Common myeloid progenitor, CD34-positive (primary cell): ENCODE results near the gene GGT6.
"Not testable (repeated sequence)": the region's sequence is repeated elsewhere in the genome, so short reads cannot be mapped to it uniquely, and the experiment has no call there.

Experiments
- CTCF ChIA-PET: fragments of 350-600 bp; sonication (Branson Sonifier 250); formaldehyde crosslinking; loops from one replicate; lab custom pipeline; 2021; ENCODE audit warnings: antibody characterized with exemption; lab: Charles Lee
- POLR2A ChIA-PET: fragments of 350-600 bp; sonication (Branson Sonifier 250); formaldehyde crosslinking; loops from one replicate; lab custom pipeline; 2021; ENCODE audit warnings: antibody characterized with exemption; lab: Charles Lee
- DNase-seq, 3 donors: peaks; one replicate each; pipeline versions ENCODE4 v3.0.0 to v3.0.0-alpha.2; 2013
- H3K27ac ChIP-seq, 2 experiments: 1 replicate in 1 of 2; 2 replicates in 1 of 2; pipeline ENCODE4 v1.7.0; 2013; ENCODE audit warnings: inconsistent platforms in 2 of 2, low read length in 2 of 2, mild to moderate bottlenecking in 2 of 2, low read depth in 1 of 2, moderate library complexity in 1 of 2; ENCODE audit not compliant: severe bottlenecking in 2 of 2, insufficient read depth in 1 of 2, poor library complexity in 1 of 2
- H3K27me3 ChIP-seq, 5 experiments: replicated peaks in 2 of 5; 1 replicate in 3 of 5; 2 replicates in 2 of 5; pipeline versions ENCODE4 v1.6.1 to v1.7.0; 2013; ENCODE audit warnings: low read length in 4 of 5, mild to moderate bottlenecking in 2 of 5, moderate library complexity in 2 of 5, inconsistent platforms in 1 of 5; ENCODE audit not compliant: insufficient read depth in 5 of 5, control insufficient read depth in 4 of 5
- H3K36me3 ChIP-seq, 4 experiments: 1 replicate in 2 of 4; 2 replicates in 2 of 4; pipeline versions ENCODE4 v1.6.1 to v1.7.0; 2013; ENCODE audit warnings: low read length in 3 of 4, control low read depth in 1 of 4, mild to moderate bottlenecking in 1 of 4; ENCODE audit not compliant: control insufficient read depth in 4 of 4, insufficient read depth in 4 of 4
- H3K4me1 ChIP-seq, 4 experiments: 1 replicate in 3 of 4; 2 replicates in 1 of 4; pipeline versions ENCODE4 v1.6.1 to v1.7.1; 2013; ENCODE audit warnings: low read length in 3 of 4, mild to moderate bottlenecking in 3 of 4, control low read depth in 1 of 4, inconsistent platforms in 1 of 4, moderate library complexity in 1 of 4; ENCODE audit not compliant: control insufficient read depth in 4 of 4, insufficient read depth in 4 of 4; ENCODE audit errors: control extremely low read depth in 1 of 4
- H3K4me3 ChIP-seq, 7 experiments: 1 replicate in 4 of 7; 2 replicates in 3 of 7; pipeline versions ENCODE4 v1.5.1 to v1.7.0; 2013; ENCODE audit warnings: mild to moderate bottlenecking in 7 of 7, low read length in 6 of 7, moderate library complexity in 6 of 7, inconsistent platforms in 2 of 7, low read depth in 2 of 7, control low read depth in 1 of 7; ENCODE audit not compliant: insufficient read depth in 4 of 7, control insufficient read depth in 1 of 7; ENCODE audit errors: extremely low read depth in 1 of 7
- H3K9me3 ChIP-seq, 5 experiments: 1 replicate in 4 of 5; 2 replicates in 1 of 5; pipeline versions ENCODE4 v1.6.1 to v1.7.1; 2013; ENCODE audit warnings: low read length in 4 of 5, mild to moderate bottlenecking in 2 of 5, inconsistent platforms in 1 of 5, low read depth in 1 of 5, moderate library complexity in 1 of 5; ENCODE audit not compliant: control insufficient read depth in 4 of 5, insufficient read depth in 2 of 5; ENCODE audit errors: control extremely low read depth in 1 of 5
- WGBS: methylation state at CpG from one replicate; pipeline ENCODE4 v1.1.5; 2013; ENCODE audit not compliant: insufficient coverage; 5-methylcytosine and 5-hydroxymethylcytosine counted together

The GGT6 gene

DNA sequence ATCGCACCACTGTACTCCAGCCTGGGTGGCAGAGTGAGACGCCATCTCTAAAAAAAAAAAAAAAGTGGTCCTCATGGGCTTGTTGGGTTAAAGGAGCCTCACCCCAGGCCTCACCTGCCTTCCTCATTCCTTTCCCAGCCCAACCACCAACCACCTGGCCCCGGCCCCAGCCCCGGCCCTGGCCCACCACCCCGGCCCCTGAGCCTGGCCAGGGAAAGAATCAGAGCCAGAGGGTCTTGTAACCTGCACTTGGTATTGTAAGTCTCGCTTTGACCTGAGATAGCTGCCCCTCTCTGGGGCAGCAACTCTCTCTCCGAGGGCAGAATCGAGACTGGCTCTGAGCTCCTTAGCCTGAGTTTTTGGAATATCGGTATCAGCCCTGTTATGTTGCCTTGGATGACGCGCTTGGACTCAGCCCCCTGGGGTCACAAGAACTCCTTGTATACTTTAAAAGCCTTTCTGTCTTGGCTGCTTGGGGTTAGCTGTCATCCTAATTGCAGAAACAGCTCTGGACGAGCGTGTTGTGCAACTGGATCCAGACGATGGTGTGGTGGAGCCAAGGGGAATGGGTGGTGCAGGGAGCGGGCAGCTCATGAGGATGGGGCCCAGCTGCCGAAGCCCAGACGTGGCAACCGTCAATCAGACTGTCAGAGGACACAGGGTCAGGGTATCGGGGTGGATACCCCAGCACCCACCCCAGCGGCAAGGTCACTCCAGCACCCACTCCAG lies 38.6 kb upstream of the GGT6 start:
- peaks cover 0 to 7% (median 2%) of the 10 kb centered on the region in 4 experiments for H3K4me1 ChIP-seq
- peaks cover 0 to 2% (median 0%) of the 10 kb centered on the region in 5 experiments for H3K27me3 ChIP-seq
- no peaks in the 10 kb centered on the region for H3K36me3 ChIP-seq
- H3K9me3 ChIP-seq: no peaks in the 10 kb centered on the region
- H3K27ac ChIP-seq: no peak overlapping the region
- WGBS: 96% methylated on average over 18 of the region's 20 CpGs
- no peak overlapping the region for H3K4me3 ChIP-seq
- ChIA-PET CTCF (interaction anchor here (0.5 to 3.6 kb wide), 6 partner anchors 8 to 32 kb away, joined by 3 to 20 read pairs (median 4); no protein-coding TSS in a partner anchor), POLR2A (no interaction called here)
- no peak for DNase-seq

DNA sequence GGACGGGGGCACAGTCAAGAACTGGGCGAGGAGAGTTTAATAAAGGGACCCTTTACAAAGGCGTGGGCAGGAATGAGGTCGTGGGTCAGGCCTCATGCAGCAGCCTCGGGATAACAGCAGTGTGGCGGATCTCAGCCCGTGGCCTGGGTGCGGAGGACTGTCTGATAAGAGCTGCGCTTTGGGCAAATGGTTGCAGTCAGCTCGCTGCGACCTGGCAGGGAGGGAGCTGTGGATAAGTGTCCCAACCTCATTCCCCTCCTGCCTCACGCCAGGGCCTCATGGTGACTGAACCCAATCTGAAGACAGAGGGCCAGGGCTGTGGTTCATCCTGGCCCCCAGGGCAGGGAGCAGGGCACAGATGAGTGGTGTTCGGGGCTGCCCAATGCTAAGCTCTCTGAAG lies 37.6 kb upstream of the GGT6 start:
- ChIA-PET POLR2A (interaction anchor here (0.6 kb wide), 2 partner anchors 314 to 580 kb away, joined by 3 read pairs; no protein-coding TSS in a partner anchor), CTCF (interaction anchor here (0.8 to 3.6 kb wide), 4 partner anchors 25 to 33 kb away, joined by 3 to 20 read pairs (median 6); no protein-coding TSS in a partner anchor)
- DNase-seq: no peak
- Histone ChIP-seq H3K4me3 (no peak overlapping the region), H3K9me3 (no peaks in the 10 kb centered on the region), H3K36me3 (no peaks in the 10 kb centered on the region), H3K27me3 (peaks cover 0 to 2% (median 0%) of the 10 kb centered on the region in 5 experiments), H3K4me1 (peaks cover 0 to 7% (median 2%) of the 10 kb centered on the region in 4 experiments), H3K27ac (no peak overlapping the region)
- 85% methylated on average over 12 of the region's 13 CpGs for WGBS

DNA sequence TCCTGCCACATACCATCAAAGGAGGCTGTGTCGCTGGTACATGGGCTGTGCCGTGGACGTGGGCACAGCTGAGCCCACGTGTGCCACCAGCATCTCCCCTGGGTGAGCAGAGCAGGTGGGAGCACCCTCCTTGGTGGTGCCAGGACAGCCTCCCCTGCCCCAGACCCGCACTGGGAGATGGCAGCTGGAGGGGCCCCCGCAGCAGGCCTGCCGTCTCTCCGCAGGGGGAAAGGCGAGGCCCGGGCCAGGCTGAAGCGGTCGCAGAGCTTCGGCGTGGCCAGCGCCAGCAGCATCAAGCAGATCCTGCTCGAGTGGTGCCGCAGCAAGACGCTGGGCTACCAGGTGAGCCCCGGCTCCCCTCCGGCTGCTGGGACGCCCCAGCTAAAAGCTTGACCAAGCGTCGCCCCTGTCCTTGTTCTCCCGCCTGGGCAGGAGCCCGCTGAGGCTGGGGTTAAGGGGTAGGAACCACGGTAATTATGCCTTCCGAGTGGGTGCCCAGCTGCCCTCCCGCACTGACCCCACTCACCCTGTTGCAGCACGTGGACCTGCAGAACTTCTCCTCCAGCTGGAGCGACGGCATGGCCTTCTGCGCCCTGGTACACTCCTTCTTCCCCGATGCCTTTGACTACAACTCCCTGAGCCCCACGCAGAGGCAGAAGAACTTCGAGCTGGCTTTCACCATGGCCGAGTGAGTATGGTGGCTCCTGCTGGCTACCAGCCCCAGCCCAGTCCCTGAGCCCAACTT lies 36.4 kb upstream of the GGT6 start:
- ChIA-PET CTCF (interaction anchor here (0.5 to 3.6 kb wide), 8 partner anchors 10 to 168 kb away, joined by 3 to 20 read pairs (median 6); partner anchors contain the start of gene SMTNL2), POLR2A (interaction anchor here (0.6 kb wide), 1 partner anchor 52 kb away, joined by 4 read pairs; no protein-coding TSS in a partner anchor)

DNA sequence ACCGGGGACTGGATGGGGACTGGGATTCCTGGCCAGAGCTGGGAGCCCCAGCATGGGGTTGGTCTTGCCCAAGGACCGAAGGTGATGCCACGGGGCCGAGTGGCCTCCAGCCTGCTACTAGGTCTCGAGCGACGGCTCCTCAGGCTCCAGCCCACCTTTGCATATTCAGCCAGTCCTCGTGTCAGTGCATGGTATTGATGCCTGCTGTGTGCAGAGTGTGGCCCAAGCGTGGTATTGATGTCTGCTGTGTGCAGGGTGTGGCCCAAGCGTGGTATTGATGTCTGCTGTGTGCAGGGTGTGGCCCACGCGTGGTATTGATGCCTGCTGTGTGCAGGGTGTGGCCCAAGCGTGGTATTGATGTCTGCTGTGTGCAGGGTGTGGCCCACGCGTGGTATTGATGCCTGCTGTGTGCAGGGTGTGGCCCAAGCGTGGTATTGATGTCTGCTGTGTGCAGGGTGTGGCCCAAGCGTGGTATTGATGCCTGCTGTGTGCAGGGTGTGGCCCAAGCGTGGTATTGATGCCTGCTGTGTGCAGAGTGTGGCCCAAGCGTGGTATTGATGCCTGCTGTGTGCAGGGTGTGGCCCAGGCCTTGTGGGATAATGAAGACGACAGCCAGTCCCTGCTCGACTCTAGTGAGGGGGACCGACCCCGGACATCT lies 35.4 kb upstream of the GGT6 start:
- ChIA-PET CTCF (interaction anchor here (1.0 to 3.6 kb wide), 11 partner anchors 9 to 31 kb away, joined by 3 to 20 read pairs (median 5); partner anchors contain the start of gene SMTNL2), POLR2A (interaction anchor here (0.6 kb wide), 1 partner anchor 53 kb away, joined by 4 read pairs; no protein-coding TSS in a partner anchor)
- not testable (repeated sequence) for H3K27me3 ChIP-seq, H3K4me3 ChIP-seq, H3K9me3 ChIP-seq, H3K36me3 ChIP-seq, DNase-seq, H3K4me1 ChIP-seq, H3K27ac ChIP-seq
- WGBS: 100% methylated on average over 8 of the region's 23 CpGs

More for the DNA sequence above, 36.4 kb upstream of the GGT6 start:
- peaks cover 0 to 2% (median 0%) of the 10 kb centered on the region in 5 experiments for H3K27me3 ChIP-seq
- no peak overlapping the region for H3K27ac ChIP-seq
- DNase-seq: no peak
- 92% methylated on average over 32 of the region's 36 CpGs for WGBS
- no peaks in the 10 kb centered on the region for H3K9me3 ChIP-seq
- no peak overlapping the region for H3K4me3 ChIP-seq
- peaks cover 0 to 7% (median 2%) of the 10 kb centered on the region in 4 experiments for H3K4me1 ChIP-seq
- H3K36me3 ChIP-seq: no peaks in the 10 kb centered on the region

DNA sequence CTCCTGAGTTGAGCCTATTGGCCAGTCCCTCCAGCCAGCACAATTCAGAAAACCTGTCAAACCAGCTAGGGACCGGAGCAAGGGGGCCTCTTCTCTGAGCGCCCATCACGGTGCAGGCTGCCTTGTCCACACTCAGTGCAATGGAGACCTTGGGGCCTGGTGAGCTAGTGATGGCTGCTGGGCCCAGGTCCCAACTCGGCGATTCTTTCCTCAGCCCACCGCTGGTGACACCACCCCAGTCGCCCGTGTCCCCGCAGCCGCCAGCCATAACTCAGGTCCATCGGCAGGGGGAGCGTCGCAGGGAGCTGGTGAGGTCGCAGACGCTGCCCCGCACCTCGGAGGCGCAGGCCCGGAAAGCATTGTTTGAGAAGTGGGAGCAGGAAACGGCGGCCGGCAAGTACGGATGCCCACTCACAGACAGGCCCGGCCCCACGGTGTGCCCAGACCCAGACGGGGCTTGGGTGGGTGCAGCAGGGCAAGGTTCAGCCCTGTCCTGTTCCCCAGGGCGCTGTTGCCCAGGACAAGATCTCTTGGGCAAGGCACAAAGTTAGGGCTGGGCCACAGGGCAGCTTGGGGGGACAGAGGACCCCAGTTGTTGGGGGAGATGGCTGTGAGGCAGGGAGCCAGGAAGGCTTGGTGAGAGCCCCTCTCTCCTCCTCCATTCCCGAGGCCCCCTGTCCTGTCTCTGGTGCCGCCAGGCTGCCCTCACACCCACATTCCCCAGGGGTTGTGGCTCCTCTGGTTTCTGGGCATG lies 34.7 kb upstream of the GGT6 start:
- peak; percentile 66 to 81 (median 79) for DNase-seq
- Histone ChIP-seq H3K9me3 (no peaks in the 10 kb centered on the region), H3K4me1 (peaks cover 0 to 7% (median 2%) of the 10 kb centered on the region in 4 experiments), H3K27ac (no peak overlapping the region), H3K27me3 (peaks cover 0 to 4% (median 0%) of the 10 kb centered on the region in 5 experiments), H3K36me3 (no peaks in the 10 kb centered on the region), H3K4me3 (peak overlapping the region in 1 of 7 experiments; percentile 38)
- POLR2A ChIA-PET: no interaction called here
- CTCF ChIA-PET: interaction anchor here (1.1 to 3.5 kb wide), 10 partner anchors 8 to 42 kb away, joined by 3 to 10 read pairs (median 5); partner anchors contain the start of gene SMTNL2
- WGBS: 21% methylated on average over 21 of the region's 29 CpGs

DNA sequence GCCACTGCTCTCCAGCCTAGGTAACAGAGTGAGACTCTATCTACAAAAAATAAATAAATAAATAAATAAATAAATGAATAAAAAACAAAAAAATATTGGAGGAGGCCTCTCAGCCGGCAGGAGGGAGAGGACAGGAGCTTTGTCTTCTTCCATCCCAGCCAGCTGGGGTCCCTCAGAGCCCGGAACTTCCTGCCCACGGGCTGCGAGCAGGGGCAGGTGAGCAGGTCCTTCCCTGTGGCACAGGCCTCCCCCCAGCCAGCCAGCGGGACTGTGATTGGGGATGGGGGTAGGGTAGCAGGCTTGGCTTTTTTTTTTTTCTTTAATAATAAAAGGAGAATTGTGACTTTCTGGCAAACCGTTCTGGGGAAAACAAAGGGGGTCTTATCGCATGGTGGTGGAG lies 34.0 kb upstream of the GGT6 start:
- Histone ChIP-seq H3K27me3 (peaks cover 0 to 4% (median 0%) of the 10 kb centered on the region in 5 experiments), H3K9me3 (no peaks in the 10 kb centered on the region), H3K36me3 (no peaks in the 10 kb centered on the region), H3K27ac (no peak overlapping the region), H3K4me3 (no peak overlapping the region), H3K4me1 (peaks cover 0 to 7% (median 2%) of the 10 kb centered on the region in 4 experiments)
- WGBS: 92% methylated on average over 6 of the region's 7 CpGs
- no peak for DNase-seq
- ChIA-PET CTCF (interaction anchor here (0.8 to 3.5 kb wide), 12 partner anchors 8 to 43 kb away, joined by 3 to 10 read pairs (median 4); partner anchors contain the start of gene SMTNL2), POLR2A (no interaction called here)
